ENCODE results near the gene C19orf47.
"Not testable (repeated sequence)": the region's sequence is repeated elsewhere in the genome, so short reads cannot be mapped to it uniquely, and the experiment has no call there.

C19orf47 gene

GRCh38 chr19:40348961-40349507 lies 837 bp upstream of the C19orf47 start:
- DNase-seq (ENCODE audit: low read depth) = peak; percentile 42

GRCh38 chr19:40344422-40344821 lies 3.8 kb downstream of the C19orf47 start:
- no peak for DNase-seq (ENCODE audit: low read depth)

GRCh38 chr19:40342644-40343311 lies 5.4 kb downstream of the C19orf47 start:
- no peak for DNase-seq (ENCODE audit: low read depth)

GRCh38 chr19:40341601-40342482 lies 6.4 kb downstream of the C19orf47 start:
- DNase-seq (ENCODE audit: low read depth) = no peak

GRCh38 chr19:40339018-40339728 lies 9.0 kb downstream of the C19orf47 start:
- no peak for DNase-seq (ENCODE audit: low read depth)

- DNase-seq (ENCODE audit: low read depth) = no peak
Measured at GRCh38 chr19:40337594-40337993, 10.6 kb downstream of the C19orf47 start.

- DNase-seq (ENCODE audit: low read depth) = no peak
Measured at GRCh38 chr19:40337107-40337506, 11.1 kb downstream of the C19orf47 start.

GRCh38 chr19:40336601-40336900 lies 11.6 kb downstream of the C19orf47 start:
- no peak for DNase-seq (ENCODE audit: low read depth)

GRCh38 chr19:40335855-40336600 lies 12.2 kb downstream of the C19orf47 start:
- no peak for DNase-seq (ENCODE audit: low read depth)

GRCh38 chr19:40335101-40335500 lies 13.1 kb downstream of the C19orf47 start:
- no peak for DNase-seq (ENCODE audit: low read depth)

GRCh38 chr19:40333083-40333482 lies 15.1 kb downstream of the C19orf47 start:
- not testable (repeated sequence) for DNase-seq (ENCODE audit: low read depth)

GRCh38 chr19:40332669-40333068 lies 15.5 kb downstream of the C19orf47 start:
- no peak for DNase-seq (ENCODE audit: low read depth)

- peak; percentile 31 for DNase-seq (ENCODE audit: low read depth)
Measured at GRCh38 chr19:40331052-40331451, 17.1 kb downstream of the C19orf47 start.

GRCh38 chr19:40326201-40326600 lies 22.0 kb downstream of the C19orf47 start:
- no peak for DNase-seq (ENCODE audit: low read depth)

- no peak for DNase-seq (ENCODE audit: low read depth)
Measured at GRCh38 chr19:40323705-40324104, 24.5 kb downstream of the C19orf47 start.

GRCh38 chr19:40322951-40323615 lies 25.1 kb downstream of the C19orf47 start:
- no peak for DNase-seq (ENCODE audit: low read depth)

GRCh38 chr19:40322271-40322610 lies 26.0 kb downstream of the C19orf47 start:
- DNase-seq (ENCODE audit: low read depth) = peak; percentile 48

GRCh38 chr19:40321566-40322270 lies 26.5 kb downstream of the C19orf47 start:
- DNase-seq (ENCODE audit: low read depth) = no peak

- DNase-seq (ENCODE audit: low read depth) = no peak
Measured at GRCh38 chr19:40321076-40321475, 27.1 kb downstream of the C19orf47 start.

GRCh38 chr19:40320558-40320935 lies 27.6 kb downstream of the C19orf47 start:
- no peak for DNase-seq (ENCODE audit: low read depth)

- no peak for DNase-seq (ENCODE audit: low read depth)
Measured at GRCh38 chr19:40317338-40317737, 30.9 kb downstream of the C19orf47 start.
